HepG2 (cell line): ENCODE data around the gene SLC22A4. TPM values are rescaled to one million over a fixed set of nuclear protein-coding genes. Genes with fewer than 3 reads are reported as not detected.

Source experiments
- ATAC-seq: fragments of 200-7000 bp; cut with Tn5 transposase; 3 replicates; pipeline ENCODE4 v1.9.1; 2020; ENCODE audit warnings: mild to moderate bottlenecking, moderate library complexity
- BruUV-seq: library from RNA; stranded (reverse); fragments of 400-500 nt; replicated peaks from 2 replicates; lab custom pipeline; 2021; lab: Mats Ljungman, UMichigan
- CTCF ChIA-PET: fragments of 300-600 bp; formaldehyde crosslinking; extraction: SDS; loops from one replicate; lab custom pipeline; 2021; ENCODE audit warnings: low total read pairs, inconsistent platforms, low intra/inter-chr PET ratio; lab: Yijun Ruan, JAX
- POLR2A ChIA-PET: fragments of 350-600 bp; sonication (Branson Sonifier 250); formaldehyde crosslinking; loops from one replicate; lab custom pipeline; 2020; ENCODE audit warnings: antibody characterized with exemption, inconsistent platforms; lab: Yijun Ruan, JAX
- DNase-seq: peaks from one replicate; pipeline ENCODE4 v3.0.0-alpha.2; 2015; ENCODE audit warnings: low spot score
- FAIRE-seq: peaks from 3 replicates; lab custom pipeline; 2011; peaks lifted over from hg19 to GRCh38; lab: Jason Lieb, UNC
- H2AFZ ChIP-seq: one replicate; pipeline ENCODE4 v1.6.1; 2011; ENCODE audit warnings: low read length, inconsistent platforms
- H3K27ac ChIP-seq: fragments of 300-600 bp; 3 replicates; pipeline ENCODE4 v1.8.0; 2011; ENCODE audit warnings: mixed run types, mild to moderate bottlenecking, mixed read lengths, low read length, inconsistent platforms; ENCODE audit not compliant: insufficient read depth; ENCODE audit errors: extremely low read length
- H3K27me3 ChIP-seq, 2 experiments: fragments of 200-600 bp in 1 of 2; 2 replicates in 1 of 2; 3 replicates in 1 of 2; pipeline versions ENCODE4 v1.6.0 to v1.8.0; 2011; ENCODE audit warnings: low read length in 2 of 2, mild to moderate bottlenecking in 2 of 2, moderate library complexity in 2 of 2, inconsistent platforms in 1 of 2; ENCODE audit not compliant: insufficient read depth in 2 of 2, control insufficient read depth in 1 of 2
- H3K36me3 ChIP-seq, 2 experiments: fragments of 200-600 bp in 1 of 2; replicated peaks in 1 of 2; 2 replicates in 1 of 2; 3 replicates in 1 of 2; pipeline versions ENCODE4 v1.5.1 to v1.8.0; 2011; ENCODE audit warnings: low read length in 2 of 2, inconsistent platforms in 1 of 2; ENCODE audit not compliant: insufficient read depth in 2 of 2, control insufficient read depth in 1 of 2
- H3K4me1 ChIP-seq: 2 replicates; pipeline ENCODE4 v1.5.1; 2012; ENCODE audit warnings: low read length, inconsistent platforms; ENCODE audit not compliant: insufficient read depth
- H3K4me2 ChIP-seq: 2 replicates; pipeline ENCODE4 v1.6.0; 2011; ENCODE audit warnings: low read depth, low read length, inconsistent platforms
- H3K4me3 ChIP-seq, 3 experiments: fragments of 200-600 bp in 1 of 3; sonication (generic), shearing (Covaris generic) in 1 of 3; replicated peaks in 1 of 3; 2 replicates each; pipeline ENCODE4 v1.5.1; 2011 to 2016; ENCODE audit warnings: low read length in 3 of 3, inconsistent platforms in 2 of 3, low read depth in 2 of 3, mild to moderate bottlenecking in 2 of 3, control low read depth in 1 of 3, mixed read lengths in 1 of 3; ENCODE audit not compliant: insufficient read depth in 1 of 3
- H3K79me2 ChIP-seq: one replicate; pipeline ENCODE4 v1.6.1; 2011; ENCODE audit warnings: low read length, inconsistent platforms; ENCODE audit not compliant: insufficient read depth
- H3K9ac ChIP-seq: 2 replicates; pipeline ENCODE4 v1.6.0; 2011; ENCODE audit warnings: mild to moderate bottlenecking, low read depth, low read length, inconsistent platforms; ENCODE audit not compliant: insufficient read depth
- H3K9me3 ChIP-seq: 2 replicates; pipeline ENCODE4 v1.5.1; 2012; ENCODE audit warnings: mild to moderate bottlenecking, low read length
- H4K20me1 ChIP-seq: 2 replicates; pipeline ENCODE4 v1.6.0; 2011; ENCODE audit warnings: inconsistent platforms, mild to moderate bottlenecking, low read length, moderate library complexity; ENCODE audit not compliant: insufficient read depth
- ARNTL ChIP-seq: sonication (generic); formaldehyde crosslinking; IDR thresholded peaks from 2 replicates; pipeline ENCODE4 v1.4.0; 2020; ENCODE audit warnings: mild to moderate bottlenecking, missing genetic modification reagents
- EEA1 ChIP-seq: sonication (generic); formaldehyde crosslinking; IDR thresholded peaks from 2 replicates; pipeline ENCODE4 v1.5.1; 2020; ENCODE audit warnings: mild to moderate bottlenecking, missing genetic modification reagents, borderline replicate concordance
- EED ChIP-seq: sonication (generic); formaldehyde crosslinking; IDR thresholded peaks from 2 replicates; pipeline ENCODE4 v1.5.0; 2020; ENCODE audit warnings: mild to moderate bottlenecking, missing genetic modification reagents
- EZH2 ChIP-seq: conservative IDR thresholded peaks from 2 replicates; pipeline ENCODE4 v1.6.1; 2012; ENCODE audit warnings: mild to moderate bottlenecking, low read depth, low read length, moderate library complexity
- FOSL2 ChIP-seq: sonication (generic); formaldehyde crosslinking; IDR thresholded peaks from 2 replicates; pipeline ENCODE4 v1.4.0; 2020; ENCODE audit warnings: missing genetic modification reagents
- HES4 ChIP-seq: sonication (generic); formaldehyde crosslinking; IDR thresholded peaks from 2 replicates; pipeline ENCODE4 v1.9.0; 2021; ENCODE audit warnings: mild to moderate bottlenecking, missing genetic modification reagents, borderline replicate concordance
- HIVEP1 ChIP-seq: sonication (generic); formaldehyde crosslinking; IDR thresholded peaks from 2 replicates; pipeline ENCODE4 v1.4.0; 2020; ENCODE audit warnings: mild to moderate bottlenecking, missing genetic modification reagents
- HNRNPLL ChIP-seq: fragments of 200-400 bp; formaldehyde crosslinking; IDR thresholded peaks from 2 replicates; pipeline ENCODE4 v1.6.1; 2017; ENCODE audit warnings: mild to moderate bottlenecking, low read depth, low read length; ENCODE audit not compliant: poor library complexity, severe bottlenecking
- HOXA7 ChIP-seq: sonication (generic); formaldehyde crosslinking; IDR thresholded peaks from 2 replicates; pipeline ENCODE4 v1.8.1; 2022; ENCODE audit warnings: mild to moderate bottlenecking, missing genetic modification reagents, moderate library complexity
- HOXA9 ChIP-seq: sonication (generic); formaldehyde crosslinking; IDR thresholded peaks from 2 replicates; pipeline ENCODE4 v1.8.1; 2022; ENCODE audit warnings: missing genetic modification reagents, mild to moderate bottlenecking, moderate library complexity, borderline replicate concordance
- MTA1 ChIP-seq: sonication (generic); formaldehyde crosslinking; IDR thresholded peaks from 2 replicates; pipeline ENCODE4 v1.4.0; 2020; ENCODE audit warnings: missing genetic modification reagents, mild to moderate bottlenecking, borderline replicate concordance
- NONO ChIP-seq, 2 experiments: fragments of 450-650 bp in 1 of 2; sonication (generic) in 1 of 2; formaldehyde crosslinking in 1 of 2; IDR thresholded peaks in 1 of 2; conservative IDR thresholded peaks in 1 of 2; 2 replicates each; pipeline versions ENCODE4 v1.6.1 to v1.8.0; 2017 to 2022; ENCODE audit warnings: mild to moderate bottlenecking in 1 of 2, missing genetic modification reagents in 1 of 2, moderate library complexity in 1 of 2
- ZNF547 ChIP-seq: sonication (generic); formaldehyde crosslinking; IDR thresholded peaks from 2 replicates; pipeline ENCODE4 v1.5.1; 2020; ENCODE audit warnings: mild to moderate bottlenecking, missing genetic modification reagents
- ZNF569 ChIP-seq: sonication (generic); formaldehyde crosslinking; IDR thresholded peaks from 2 replicates; pipeline ENCODE4 v1.5.0; 2020; ENCODE audit warnings: mild to moderate bottlenecking, missing genetic modification reagents, moderate library complexity, borderline replicate concordance
- ZNF605 ChIP-seq: sonication (generic); formaldehyde crosslinking; IDR thresholded peaks from 2 replicates; pipeline ENCODE4 v1.8.0; 2022; ENCODE audit warnings: mild to moderate bottlenecking, missing genetic modification reagents
- ZNF777 ChIP-seq: sonication (generic); formaldehyde crosslinking; IDR thresholded peaks from 2 replicates; pipeline ENCODE4 v1.4.0; 2020; ENCODE audit warnings: missing genetic modification reagents
- ZNF839 ChIP-seq: sonication (generic); formaldehyde crosslinking; IDR thresholded peaks from 2 replicates; pipeline ENCODE4 v1.4.0; 2020; ENCODE audit warnings: missing genetic modification reagents, mild to moderate bottlenecking, borderline replicate concordance
- WGBS: methylation state at CpG from one replicate; pipeline ENCODE4 v1.1.6; 2017; ENCODE audit warnings: low lambda C conversion rate; 5-methylcytosine and 5-hydroxymethylcytosine counted together
- in situ Hi-C: cut with HindIII; loops from 2 replicates; pipeline ENCODE4 v1.10.0; 2017; ENCODE audit warnings: low pct_unique_long_range_greater_than_20kb; ENCODE audit not compliant: extremely low pct_ligation_motif_present
- intact Hi-C: fragments of 100-400 bp; cut with micrococcal nuclease; formaldehyde crosslinking; loops from one replicate; pipeline ENCODE4 v1.10.0; 2022; ENCODE audit not compliant: unreplicated experiment
- polyA plus RNA-seq, 8 experiments: library from polyadenylated mRNA; depleted of rRNA in 3 of 8; stranded (reverse) in 7 of 8; unstranded in 1 of 8; fragments of >200 nt; fragmentation: Illumina TruSeq in 4 of 8; extraction: Trizol in 4 of 8; gene quantifications; 2 replicates each; pipeline versions ENCODE4 v1.2.1 to v1.2.3, GENCODE V29; 2011 to 2016; ENCODE audit warnings: low read depth in 4 of 8, missing spikeins in 1 of 8, mixed read lengths in 1 of 8; ENCODE audit not compliant: insufficient read depth in 1 of 8
- total RNA-seq, 5 experiments: library from RNA; depleted of rRNA; stranded (reverse); fragments of >200 nt; fragmentation: Illumina TruSeq; extraction: Trizol; gene quantifications; 2 replicates each; pipeline ENCODE4 v1.2.3, GENCODE V29; 2016; ENCODE audit warnings: low read depth in 1 of 5
- TF ChIP-seq, protein P1 (sequence below): IDR thresholded peaks from 2 replicates; pipeline ENCODE4 v1.6.1; 2012; ENCODE audit warnings: inconsistent platforms
- TF ChIP-seq, protein P2 (sequence below): sonication (generic); formaldehyde crosslinking; IDR thresholded peaks from 2 replicates; pipeline ENCODE4; 2020; ENCODE audit warnings: missing genetic modification reagents, mild to moderate bottlenecking, borderline replicate concordance
- TF ChIP-seq, protein P3 (sequence below): sonication (generic); formaldehyde crosslinking; IDR thresholded peaks from 2 replicates; pipeline ENCODE4 v1.4.0; 2020; ENCODE audit warnings: mild to moderate bottlenecking, missing genetic modification reagents

SLC22A4 gene
- total and polyA plus RNA-seq, 2 of the 13 experiments (the other 11 are each of a cell fraction or from before 2014, with no cell fraction given) = 0.33 to 0.62 TPM

DNA sequence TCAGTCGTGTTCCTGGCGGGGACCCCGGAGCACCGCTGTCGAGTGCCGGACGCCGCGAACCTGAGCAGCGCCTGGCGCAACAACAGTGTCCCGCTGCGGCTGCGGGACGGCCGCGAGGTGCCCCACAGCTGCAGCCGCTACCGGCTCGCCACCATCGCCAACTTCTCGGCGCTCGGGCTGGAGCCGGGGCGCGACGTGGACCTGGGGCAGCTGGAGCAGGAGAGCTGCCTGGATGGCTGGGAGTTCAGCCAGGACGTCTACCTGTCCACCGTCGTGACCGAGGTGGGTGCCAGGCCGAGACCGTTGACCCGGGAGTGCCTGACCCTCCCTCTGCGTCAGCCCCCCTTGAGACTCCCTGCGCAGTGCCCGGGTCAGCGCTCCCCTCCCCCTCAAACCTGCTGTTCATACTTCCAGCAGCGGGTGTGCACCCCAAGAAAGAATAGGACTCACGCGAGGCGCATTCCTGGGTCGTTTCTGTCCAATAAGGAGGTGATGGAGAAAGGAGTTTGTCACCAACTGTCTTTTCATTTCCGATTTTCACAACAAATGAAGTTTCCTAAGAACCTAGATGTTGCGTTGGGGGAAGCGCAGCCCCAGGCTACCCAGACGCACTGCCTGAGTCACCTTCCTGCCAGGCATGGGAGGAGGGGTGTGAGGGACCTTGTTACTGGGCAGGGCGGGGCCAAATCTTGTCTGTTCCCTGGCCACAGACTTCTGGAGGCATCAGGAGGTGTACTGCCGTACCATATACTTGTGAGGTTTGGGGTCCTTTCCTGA, 722 bp downstream of the SLC22A4 start:
- POLR2A ChIA-PET = interaction anchor here (0.6 to 4.7 kb wide), 16 partner anchors 9 to 263 kb away, joined by 3 to 51 read pairs (median 6); partner anchors contain the start of genes IRF1, P4HA2 and SLC22A5
- no TSS peak for BruUV-seq
- intact Hi-C loops = loop anchor here (5.0 kb wide), 1 partner anchor 72 kb away; the partner anchor contains the start of gene SLC22A5

More for the DNA sequence above, 722 bp downstream of the SLC22A4 start:
- no peak overlapping the region for H3K27ac ChIP-seq
- FAIRE-seq = no peak
- in situ Hi-C loops = loop anchor here (10.0 kb wide), 1 partner anchor 200 kb away; the partner anchor contains the start of gene IRF1
- no peaks in the 10 kb centered on the region for H3K9me3 ChIP-seq
- no peaks in the 10 kb centered on the region for H4K20me1 ChIP-seq
- WGBS = 6% methylated on average over 19 of the region's 50 CpGs
- no peak overlapping the region for H2AFZ ChIP-seq
- no peak for DNase-seq
- H3K4me1 ChIP-seq = peaks cover 31% of the 10 kb centered on the region
- H3K9ac ChIP-seq = peak overlapping the region; percentile 91; the same call in 1 of the 2 replicates
- TF ChIP-seq FOSL2 (CRISPR knock-in tag) (peak; percentile 68), ZNF569 (CRISPR knock-in tag) (no peak), HNRNPLL (peak; percentile 68), ARNTL (CRISPR knock-in tag) (0 out of 2 replicates have a peak, but pooled peaks have one; percentile 33), ZNF605 (CRISPR knock-in tag) (0 out of 2 replicates have a peak, but pooled peaks have one; percentile 40), NONO (IDR thresholded peaks at IDR 0.05) (no peak), NONO (CRISPR knock-in tag; conservative IDR thresholded peaks at IDR 0.05) (0 out of 2 replicates have a peak, but pooled peaks have one; percentile 41), EZH2 (no peak), ZNF547 (CRISPR knock-in tag) (0 out of 2 replicates have a peak, but pooled peaks have one; percentile 3), HES4 (0 out of 2 replicates have a peak, but pooled peaks have one; percentile 11), HOXA9 (CRISPR knock-in tag) (peak; percentile 52; the same call in 1 of the 2 replicates), ZNF777 (CRISPR knock-in tag) (peak; percentile 82), EED (CRISPR knock-in tag) (peak; percentile 57; the same call in 1 of the 2 replicates), MTA1 (CRISPR knock-in tag) (peak; percentile 35; the same call in 1 of the 2 replicates), HOXA7 (CRISPR knock-in tag) (no peak), EEA1 (0 out of 2 replicates have a peak, but pooled peaks have one; percentile 52), HIVEP1 (CRISPR knock-in tag) (peak; percentile 24; the same call in 1 of the 2 replicates), ZNF839 (no peak)
- TF ChIP-seq, protein P1, sequence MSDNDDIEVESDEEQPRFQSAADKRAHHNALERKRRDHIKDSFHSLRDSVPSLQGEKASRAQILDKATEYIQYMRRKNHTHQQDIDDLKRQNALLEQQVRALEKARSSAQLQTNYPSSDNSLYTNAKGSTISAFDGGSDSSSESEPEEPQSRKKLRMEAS = no peak
- TF ChIP-seq, protein P2, sequence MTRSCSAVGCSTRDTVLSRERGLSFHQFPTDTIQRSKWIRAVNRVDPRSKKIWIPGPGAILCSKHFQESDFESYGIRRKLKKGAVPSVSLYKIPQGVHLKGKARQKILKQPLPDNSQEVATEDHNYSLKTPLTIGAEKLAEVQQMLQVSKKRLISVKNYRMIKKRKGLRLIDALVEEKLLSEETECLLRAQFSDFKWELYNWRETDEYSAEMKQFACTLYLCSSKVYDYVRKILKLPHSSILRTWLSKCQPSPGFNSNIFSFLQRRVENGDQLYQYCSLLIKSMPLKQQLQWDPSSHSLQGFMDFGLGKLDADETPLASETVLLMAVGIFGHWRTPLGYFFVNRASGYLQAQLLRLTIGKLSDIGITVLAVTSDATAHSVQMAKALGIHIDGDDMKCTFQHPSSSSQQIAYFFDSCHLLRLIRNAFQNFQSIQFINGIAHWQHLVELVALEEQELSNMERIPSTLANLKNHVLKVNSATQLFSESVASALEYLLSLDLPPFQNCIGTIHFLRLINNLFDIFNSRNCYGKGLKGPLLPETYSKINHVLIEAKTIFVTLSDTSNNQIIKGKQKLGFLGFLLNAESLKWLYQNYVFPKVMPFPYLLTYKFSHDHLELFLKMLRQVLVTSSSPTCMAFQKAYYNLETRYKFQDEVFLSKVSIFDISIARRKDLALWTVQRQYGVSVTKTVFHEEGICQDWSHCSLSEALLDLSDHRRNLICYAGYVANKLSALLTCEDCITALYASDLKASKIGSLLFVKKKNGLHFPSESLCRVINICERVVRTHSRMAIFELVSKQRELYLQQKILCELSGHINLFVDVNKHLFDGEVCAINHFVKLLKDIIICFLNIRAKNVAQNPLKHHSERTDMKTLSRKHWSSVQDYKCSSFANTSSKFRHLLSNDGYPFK = no peak
- TF ChIP-seq, protein P3, sequence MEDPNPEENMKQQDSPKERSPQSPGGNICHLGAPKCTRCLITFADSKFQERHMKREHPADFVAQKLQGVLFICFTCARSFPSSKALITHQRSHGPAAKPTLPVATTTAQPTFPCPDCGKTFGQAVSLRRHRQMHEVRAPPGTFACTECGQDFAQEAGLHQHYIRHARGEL (CRISPR knock-in tag) = 0 out of 2 replicates have a peak, but pooled peaks have one; percentile 76
- TF ChIP-seq, all 625 proteins: peak for 14
- CTCF ChIA-PET = no interaction called here
- no peaks in the 10 kb centered on the region for H3K36me3 ChIP-seq
- peak overlapping the region; percentile 51 to 79 (median 55) for H3K4me3 ChIP-seq
- no peaks in the 10 kb centered on the region for H3K79me2 ChIP-seq
- ATAC-seq = peak; percentile 34
- peak overlapping the region; percentile 99 for H3K4me2 ChIP-seq
- H3K27me3 ChIP-seq = no peaks in the 10 kb centered on the region; a peak in 2 of 5 replicates
